IMR-90 (cell line): ENCODE measurements around the gene NSD2.

Experiments
- CTCF ChIP-seq: conservative IDR thresholded peaks from 2 replicates; pipeline ENCODE4 v1.5.1; 2012; ENCODE audit warnings: mild to moderate bottlenecking, low read depth, low read length, improper control_type of control experiment
- FOS ChIP-seq: fragments of 150-350 bp; IDR thresholded peaks from 2 replicates; pipeline ENCODE4 v1.6.1; 2016; ENCODE audit warnings: low read depth, low read length
- MAFK ChIP-seq: IDR thresholded peaks from 2 replicates; pipeline ENCODE4 v1.6.1; 2012; ENCODE audit warnings: low read depth, low read length, improper control_type of control experiment
- MXI1 ChIP-seq: IDR thresholded peaks from 2 replicates; pipeline ENCODE4 v1.6.1; 2012; ENCODE audit warnings: low read depth, mild to moderate bottlenecking, low read length, moderate library complexity, borderline replicate concordance
- POLR2A ChIP-seq: IDR thresholded peaks from 2 replicates; pipeline ENCODE4 v1.6.1; 2012; ENCODE audit warnings: mild to moderate bottlenecking, low read depth, low read length
- RCOR1 ChIP-seq: IDR thresholded peaks from 2 replicates; pipeline ENCODE4 v1.6.1; 2012; ENCODE audit warnings: mild to moderate bottlenecking, low read length, improper control_type of control experiment; ENCODE audit not compliant: insufficient replicate concordance

GRCh38 chr4:2024683-2025082 is 153.5 kb downstream of the NSD2 start:
- TF ChIP-seq CTCF, result no peak
- no peak for TF ChIP-seq RCOR1
- no peak for TF ChIP-seq FOS
- TF ChIP-seq POLR2A, result no peak
- TF ChIP-seq MAFK, result no peak
- TF ChIP-seq MXI1, result no peak
